MM.1S (cell line): ENCODE measurements around the gene EPB41L3.

Experiments
- DNase-seq: peaks from one replicate; pipeline ENCODE4 v3.0.0-alpha.2; 2015
- H2AFZ ChIP-seq: fragments of 300-600 bp; sonication (generic); 2 replicates; pipeline ENCODE4 v1.6.0; 2016; ENCODE audit warnings: antibody characterized with exemption, low read length
- H3F3A ChIP-seq: fragments of 300-600 bp; sonication (generic); 2 replicates; pipeline ENCODE4 v1.6.1; 2016; ENCODE audit warnings: mild to moderate bottlenecking, antibody characterized with exemption, low read length, moderate library complexity, mixed read lengths; ENCODE audit not compliant: insufficient read depth
- H3K27ac ChIP-seq: fragments of 300-600 bp; sonication (generic); 2 replicates; pipeline ENCODE4 v1.5.1; 2016; ENCODE audit warnings: mild to moderate bottlenecking, low read length
- H3K27me3 ChIP-seq: fragments of 300-600 bp; sonication (generic); replicated peaks from 2 replicates; pipeline ENCODE4 v1.6.0; 2016; ENCODE audit warnings: low read length; ENCODE audit not compliant: insufficient read depth
- H3K36me3 ChIP-seq: fragments of 300-600 bp; sonication (generic); replicated peaks from 2 replicates; pipeline ENCODE4 v1.6.1; 2016; ENCODE audit warnings: mild to moderate bottlenecking, low read length, mixed read lengths; ENCODE audit not compliant: insufficient read depth
- H3K4me1 ChIP-seq: fragments of 300-600 bp; sonication (generic); 2 replicates; pipeline ENCODE4 v1.6.1; 2016; ENCODE audit warnings: low read length, mixed read lengths
- H3K4me2 ChIP-seq: fragments of 300-600 bp; sonication (generic); 2 replicates; pipeline ENCODE4 v1.6.0; 2016; ENCODE audit warnings: low read depth, low read length
- H3K4me3 ChIP-seq: fragments of 300-600 bp; sonication (generic); 2 replicates; pipeline ENCODE4 v1.5.1; 2016; ENCODE audit warnings: low read length, mixed read lengths
- H3K79me2 ChIP-seq: fragments of 300-600 bp; sonication (generic); 2 replicates; pipeline ENCODE4 v1.6.1; 2016; ENCODE audit warnings: mixed run types, low read length, mixed read lengths
- H3K9ac ChIP-seq: fragments of 300-600 bp; sonication (generic); 2 replicates; pipeline ENCODE4 v1.6.1; 2016; ENCODE audit warnings: low read length, mixed read lengths
- H3K9me2 ChIP-seq: fragments of 300-600 bp; sonication (generic); replicated peaks from 2 replicates; pipeline ENCODE4 v1.6.1; 2016; ENCODE audit warnings: mild to moderate bottlenecking, low read length, mixed read lengths; ENCODE audit not compliant: insufficient read depth
- H3K9me3 ChIP-seq: fragments of 300-600 bp; sonication (generic); replicated peaks from 2 replicates; pipeline ENCODE4 v1.6.1; 2016; ENCODE audit warnings: mild to moderate bottlenecking, low read length, mixed read lengths; ENCODE audit not compliant: insufficient read depth
- H4K20me1 ChIP-seq: fragments of 300-600 bp; sonication (generic); 2 replicates; pipeline ENCODE4 v1.6.1; 2016; ENCODE audit warnings: mild to moderate bottlenecking, low read length, moderate library complexity, mixed read lengths; ENCODE audit not compliant: insufficient read depth
- CTCF ChIP-seq: fragments of 300-600 bp; sonication (generic); IDR thresholded peaks from 2 replicates; pipeline ENCODE4 v1.5.1; 2016; ENCODE audit warnings: antibody characterized with exemption, low read length, mixed read lengths
- EZH2 ChIP-seq: fragments of 300-600 bp; sonication (generic); optimal IDR thresholded peaks from 2 replicates; pipeline ENCODE3; 2017; ENCODE audit warnings: low read depth, mild to moderate bottlenecking, antibody characterized with exemption, low read length, mixed read lengths
- EZH2phosphoT487 ChIP-seq: fragments of 300-600 bp; sonication (generic); IDR thresholded peaks from 2 replicates; pipeline ENCODE4 v1.6.1; 2018; ENCODE audit warnings: antibody characterized with exemption, low read length

Gene EPB41L3

GRCh38 chr18:5468394-5468793 is 75.4 kb downstream of the EPB41L3 start:
- Histone ChIP-seq H2AFZ (no peak overlapping the region), H3K27ac (no peak overlapping the region), H3F3A (no peaks in the 10 kb centered on the region), H3K4me2 (no peak overlapping the region), H3K9me2 (no peaks in the 10 kb centered on the region), H3K9ac (no peak overlapping the region), H3K79me2 (no peaks in the 10 kb centered on the region), H3K9me3 (no peaks in the 10 kb centered on the region), H3K27me3 (no peaks in the 10 kb centered on the region), H3K4me3 (no peak overlapping the region), H3K36me3 (no peaks in the 10 kb centered on the region), H3K4me1 (no peaks in the 10 kb centered on the region), H4K20me1 (no peaks in the 10 kb centered on the region)
- DNase-seq, result no peak
- TF ChIP-seq EZH2phosphoT487, result no peak
- TF ChIP-seq CTCF, result no peak
- no peak for TF ChIP-seq EZH2

- Histone ChIP-seq H4K20me1 (no peaks in the 10 kb centered on the region), H3K36me3 (no peaks in the 10 kb centered on the region), H2AFZ (no peak overlapping the region), H3K9me3 (no peaks in the 10 kb centered on the region), H3K79me2 (no peaks in the 10 kb centered on the region), H3K4me1 (no peaks in the 10 kb centered on the region), H3K9me2 (no peaks in the 10 kb centered on the region), H3K4me3 (no peak overlapping the region), H3K9ac (no peak overlapping the region), H3K27ac (no peak overlapping the region), H3K27me3 (no peaks in the 10 kb centered on the region), H3K4me2 (no peak overlapping the region), H3F3A (no peaks in the 10 kb centered on the region)
- TF ChIP-seq EZH2phosphoT487 (no peak), CTCF (no peak), EZH2 (no peak)
- DNase-seq, result no peak
Measured at GRCh38 chr18:5467671-5468070, 76.1 kb downstream of the EPB41L3 start.

GRCh38 chr18:5466256-5466655 is 77.5 kb downstream of the EPB41L3 start:
- no peak for DNase-seq
- no peak overlapping the region for H3K4me3 ChIP-seq
- H3K9ac ChIP-seq, result no peak overlapping the region
- H3F3A ChIP-seq, result no peaks in the 10 kb centered on the region
- no peaks in the 10 kb centered on the region for H3K4me1 ChIP-seq
- H3K4me2 ChIP-seq, result no peak overlapping the region
- H3K36me3 ChIP-seq, result no peaks in the 10 kb centered on the region
- no peaks in the 10 kb centered on the region for H4K20me1 ChIP-seq
- H2AFZ ChIP-seq, result no peak overlapping the region
- no peak overlapping the region for H3K27ac ChIP-seq
- no peaks in the 10 kb centered on the region for H3K9me2 ChIP-seq
- no peaks in the 10 kb centered on the region for H3K9me3 ChIP-seq
- TF ChIP-seq EZH2 (no peak), EZH2phosphoT487 (no peak), CTCF (no peak)
- H3K27me3 ChIP-seq, result no peaks in the 10 kb centered on the region
- H3K79me2 ChIP-seq, result no peaks in the 10 kb centered on the region

- DNase-seq, result no peak
- no peak for TF ChIP-seq EZH2phosphoT487
- no peak for TF ChIP-seq CTCF
- no peak for TF ChIP-seq EZH2
- Histone ChIP-seq H3F3A (no peaks in the 10 kb centered on the region), H3K4me2 (no peak overlapping the region), H3K9me2 (no peaks in the 10 kb centered on the region), H3K4me1 (no peaks in the 10 kb centered on the region), H3K9me3 (no peaks in the 10 kb centered on the region), H3K9ac (no peak overlapping the region), H3K36me3 (no peaks in the 10 kb centered on the region), H3K4me3 (no peak overlapping the region), H2AFZ (no peak overlapping the region), H3K27me3 (no peaks in the 10 kb centered on the region), H3K79me2 (no peaks in the 10 kb centered on the region), H4K20me1 (no peaks in the 10 kb centered on the region), H3K27ac (no peak overlapping the region)
Measured at GRCh38 chr18:5464251-5464650, 79.5 kb downstream of the EPB41L3 start.
